ENCODE results near the gene RASA3.

RASA3 gene

GRCh38 chr13:114010401-114011101 lies 121.9 kb downstream of the RASA3 start:
- in situ Hi-C loops (cut with MboI; ENCODE audit: low pct_unique_long_range_greater_than_20kb, low sequenced_read_pairs): no loop called here
- no peak for DNase-seq

GRCh38 chr13:114009590-114010400 lies 122.6 kb downstream of the RASA3 start:
- in situ Hi-C loops (cut with MboI; ENCODE audit: low pct_unique_long_range_greater_than_20kb, low sequenced_read_pairs): no loop called here
- no peak for DNase-seq

GRCh38 chr13:114008964-114009589 lies 123.3 kb downstream of the RASA3 start:
- no peak for DNase-seq

GRCh38 chr13:114007566-114007965 lies 124.9 kb downstream of the RASA3 start:
- no peak for DNase-seq
- in situ Hi-C loops (cut with MboI; ENCODE audit: low pct_unique_long_range_greater_than_20kb, low sequenced_read_pairs): no loop called here

More at GRCh38 chr13:114008964-114009589, 123.3 kb downstream of the RASA3 start:
- in situ Hi-C loops (cut with MboI; ENCODE audit: low pct_unique_long_range_greater_than_20kb, low sequenced_read_pairs): no loop called here

- in situ Hi-C loops (cut with MboI; ENCODE audit: low pct_unique_long_range_greater_than_20kb, low sequenced_read_pairs): no loop called here
- no peak for DNase-seq
These were observed 127.2 kb downstream of the RASA3 start for GRCh38 chr13:114005206-114005724.

GRCh38 chr13:114004420-114005205 lies 127.8 kb downstream of the RASA3 start:
- in situ Hi-C loops (cut with MboI; ENCODE audit: low pct_unique_long_range_greater_than_20kb, low sequenced_read_pairs): no loop called here
- no peak for DNase-seq

- in situ Hi-C loops (cut with MboI; ENCODE audit: low pct_unique_long_range_greater_than_20kb, low sequenced_read_pairs): no loop called here
- no peak for DNase-seq
These were observed 129.6 kb downstream of the RASA3 start for GRCh38 chr13:114002771-114003321.

- in situ Hi-C loops (cut with MboI; ENCODE audit: low pct_unique_long_range_greater_than_20kb, low sequenced_read_pairs): no loop called here
These were observed 130.3 kb downstream of the RASA3 start for GRCh38 chr13:114002009-114002544.

GRCh38 chr13:114001331-114002008 lies 131.0 kb downstream of the RASA3 start:
- in situ Hi-C loops (cut with MboI; ENCODE audit: low pct_unique_long_range_greater_than_20kb, low sequenced_read_pairs): no loop called here

More at GRCh38 chr13:114002009-114002544, 130.3 kb downstream of the RASA3 start:
- DNase-seq: no peak

GRCh38 chr13:114000151-114001040 lies 132.0 kb downstream of the RASA3 start:
- no peak for DNase-seq
- in situ Hi-C loops (cut with MboI; ENCODE audit: low pct_unique_long_range_greater_than_20kb, low sequenced_read_pairs): no loop called here

More at GRCh38 chr13:114001331-114002008, 131.0 kb downstream of the RASA3 start:
- no peak for DNase-seq

- DNase-seq: no peak
- in situ Hi-C loops (cut with MboI; ENCODE audit: low pct_unique_long_range_greater_than_20kb, low sequenced_read_pairs): no loop called here
These were observed 132.9 kb downstream of the RASA3 start for GRCh38 chr13:113999618-113999910.

- no peak for DNase-seq
These were observed 133.4 kb downstream of the RASA3 start for GRCh38 chr13:113998781-113999617.

GRCh38 chr13:113997845-113998751 lies 134.3 kb downstream of the RASA3 start:
- no peak for DNase-seq
- in situ Hi-C loops (cut with MboI; ENCODE audit: low pct_unique_long_range_greater_than_20kb, low sequenced_read_pairs): no loop called here

More at GRCh38 chr13:113998781-113999617, 133.4 kb downstream of the RASA3 start:
- in situ Hi-C loops (cut with MboI; ENCODE audit: low pct_unique_long_range_greater_than_20kb, low sequenced_read_pairs): no loop called here

GRCh38 chr13:113996912-113997745 lies 135.3 kb downstream of the RASA3 start:
- in situ Hi-C loops (cut with MboI; ENCODE audit: low pct_unique_long_range_greater_than_20kb, low sequenced_read_pairs): no loop called here
- no peak for DNase-seq
